ENCODE data around the gene TJP3.

DNA sequence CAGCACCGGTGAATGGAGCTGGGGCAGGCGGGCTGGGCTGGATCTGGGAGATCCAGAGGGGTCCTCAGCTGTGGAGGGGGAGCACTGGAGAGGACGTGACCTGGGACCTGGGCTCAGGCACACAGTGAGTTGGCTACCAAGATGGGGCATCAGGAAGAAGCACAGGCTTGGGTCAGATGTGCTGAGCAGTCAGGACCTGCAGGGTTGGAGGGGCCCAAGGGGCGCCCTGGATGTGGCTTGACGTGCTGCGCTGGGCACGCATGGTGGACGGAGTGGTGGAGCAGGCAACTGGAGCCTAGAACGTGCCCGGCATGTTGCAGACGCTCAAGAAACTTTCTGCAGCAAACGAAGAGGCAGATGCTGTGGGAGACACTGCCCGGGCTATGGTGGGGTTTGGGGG lies 28.6 kb upstream of the TJP3 start:
- TF ChIP-seq YY1 (IDR thresholded peaks at IDR 0.05; ENCODE audit: insufficient read depth, insufficient read length) (no peak), SUZ12 (IDR thresholded peaks at IDR 0.05; ENCODE audit: extremely low read depth, insufficient read depth, insufficient read length) (no peak)
